ENCODE results near the gene NOP56. TPM values are rescaled to one million over a fixed set of nuclear protein-coding genes. Genes with fewer than 3 reads are reported as not detected.

NOP56 gene
- total RNA-seq, 1 donor from 2014 or later = 288 TPM

- DNase-seq (ENCODE audit: low read depth) (peak; percentile 96), FAIRE-seq (no peak)
- H3K36me3 ChIP-seq (ENCODE audit: control insufficient read depth, insufficient read depth, low read length) = no peaks in the 10 kb centered on the region
- no peak overlapping the region for H3K4me3 ChIP-seq (ENCODE audit: low read depth, low read length)
- TF ChIP-seq CTCF (IDR thresholded peaks at IDR 0.05; ENCODE audit: insufficient read depth, low read length, severe bottlenecking) = no peak
- H3K27me3 ChIP-seq (ENCODE audit: control insufficient read depth, insufficient read depth, low read length) = no peaks in the 10 kb centered on the region
These were observed 25.4 kb upstream of the NOP56 start for GRCh38 chr20:2626853-2627541.

- TF ChIP-seq CTCF (IDR thresholded peaks at IDR 0.05; ENCODE audit: insufficient read depth, low read length, severe bottlenecking) = no peak
- DNase-seq (ENCODE audit: low read depth) (peak; percentile 41), FAIRE-seq (no peak)
- no peak overlapping the region for H3K4me3 ChIP-seq (ENCODE audit: low read depth, low read length)
- no peaks in the 10 kb centered on the region for H3K27me3 ChIP-seq (ENCODE audit: control insufficient read depth, insufficient read depth, low read length)
- no peaks in the 10 kb centered on the region for H3K36me3 ChIP-seq (ENCODE audit: control insufficient read depth, insufficient read depth, low read length)
These were observed 21.2 kb upstream of the NOP56 start for GRCh38 chr20:2631228-2631627.

GRCh38 chr20:2633381-2633780, 19.1 kb upstream of the NOP56 start:
- Histone ChIP-seq H3K4me3 (ENCODE audit: low read depth, low read length) (no peak overlapping the region), H3K36me3 (ENCODE audit: control insufficient read depth, insufficient read depth, low read length) (no peaks in the 10 kb centered on the region), H3K27me3 (ENCODE audit: control insufficient read depth, insufficient read depth, low read length) (no peaks in the 10 kb centered on the region)
- FAIRE-seq = no peak
- no peak for DNase-seq (ENCODE audit: low read depth)
- no peak for TF ChIP-seq CTCF (IDR thresholded peaks at IDR 0.05; ENCODE audit: insufficient read depth, low read length, severe bottlenecking)

GRCh38 chr20:2637246-2637645, 15.2 kb upstream of the NOP56 start:
- Histone ChIP-seq H3K4me3 (ENCODE audit: low read depth, low read length) (no peak overlapping the region), H3K27me3 (ENCODE audit: control insufficient read depth, insufficient read depth, low read length) (no peaks in the 10 kb centered on the region), H3K36me3 (ENCODE audit: control insufficient read depth, insufficient read depth, low read length) (peaks cover 1% of the 10 kb centered on the region)
- DNase-seq (ENCODE audit: low read depth) (no peak), FAIRE-seq (no peak)
- no peak for TF ChIP-seq CTCF (IDR thresholded peaks at IDR 0.05; ENCODE audit: insufficient read depth, low read length, severe bottlenecking)

GRCh38 chr20:2640260-2640659, 12.2 kb upstream of the NOP56 start:
- Histone ChIP-seq H3K36me3 (ENCODE audit: control insufficient read depth, insufficient read depth, low read length) (peaks cover 4% of the 10 kb centered on the region), H3K27me3 (ENCODE audit: control insufficient read depth, insufficient read depth, low read length) (no peaks in the 10 kb centered on the region), H3K4me3 (ENCODE audit: low read depth, low read length) (no peak overlapping the region)
- FAIRE-seq = no peak
- no peak for DNase-seq (ENCODE audit: low read depth)
- TF ChIP-seq CTCF (IDR thresholded peaks at IDR 0.05; ENCODE audit: insufficient read depth, low read length, severe bottlenecking) = no peak

- FAIRE-seq (no peak), DNase-seq (ENCODE audit: low read depth) (no peak)
- peaks cover 4% of the 10 kb centered on the region for H3K36me3 ChIP-seq (ENCODE audit: control insufficient read depth, insufficient read depth, low read length)
- TF ChIP-seq CTCF (IDR thresholded peaks at IDR 0.05; ENCODE audit: insufficient read depth, low read length, severe bottlenecking) = no peak
- H3K27me3 ChIP-seq (ENCODE audit: control insufficient read depth, insufficient read depth, low read length) = no peaks in the 10 kb centered on the region
- no peak overlapping the region for H3K4me3 ChIP-seq (ENCODE audit: low read depth, low read length)
These were observed 11.5 kb upstream of the NOP56 start for GRCh38 chr20:2640899-2641298.
